ENCODE measurements around the gene CDK6. TPM values are rescaled to one million over a fixed set of nuclear protein-coding genes. Genes with fewer than 3 reads are reported as not detected.

CDK6 gene
- total RNA-seq, 1 donor from 2014 or later: 23.3 TPM

DNA sequence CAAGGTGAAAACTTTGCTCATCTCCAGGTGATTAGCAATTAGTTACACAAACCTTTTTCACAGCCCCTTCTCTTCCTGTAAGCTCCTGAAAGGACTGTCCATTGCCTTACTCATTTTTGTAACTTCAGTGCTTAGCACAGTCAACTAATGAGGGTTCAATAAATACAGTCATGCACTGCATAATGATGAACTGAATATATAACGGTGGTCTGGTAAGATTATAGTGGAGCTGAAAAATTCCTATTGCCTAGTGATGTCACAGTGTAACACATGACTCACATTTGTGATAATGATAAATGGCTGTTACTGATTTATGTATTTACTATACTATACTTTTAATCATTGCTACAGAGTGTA lies 233.3 kb downstream of the CDK6 start:
- TF ChIP-seq, protein P1, sequence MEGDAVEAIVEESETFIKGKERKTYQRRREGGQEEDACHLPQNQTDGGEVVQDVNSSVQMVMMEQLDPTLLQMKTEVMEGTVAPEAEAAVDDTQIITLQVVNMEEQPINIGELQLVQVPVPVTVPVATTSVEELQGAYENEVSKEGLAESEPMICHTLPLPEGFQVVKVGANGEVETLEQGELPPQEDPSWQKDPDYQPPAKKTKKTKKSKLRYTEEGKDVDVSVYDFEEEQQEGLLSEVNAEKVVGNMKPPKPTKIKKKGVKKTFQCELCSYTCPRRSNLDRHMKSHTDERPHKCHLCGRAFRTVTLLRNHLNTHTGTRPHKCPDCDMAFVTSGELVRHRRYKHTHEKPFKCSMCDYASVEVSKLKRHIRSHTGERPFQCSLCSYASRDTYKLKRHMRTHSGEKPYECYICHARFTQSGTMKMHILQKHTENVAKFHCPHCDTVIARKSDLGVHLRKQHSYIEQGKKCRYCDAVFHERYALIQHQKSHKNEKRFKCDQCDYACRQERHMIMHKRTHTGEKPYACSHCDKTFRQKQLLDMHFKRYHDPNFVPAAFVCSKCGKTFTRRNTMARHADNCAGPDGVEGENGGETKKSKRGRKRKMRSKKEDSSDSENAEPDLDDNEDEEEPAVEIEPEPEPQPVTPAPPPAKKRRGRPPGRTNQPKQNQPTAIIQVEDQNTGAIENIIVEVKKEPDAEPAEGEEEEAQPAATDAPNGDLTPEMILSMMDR (IDR thresholded peaks at IDR 0.05; ENCODE audit: unreplicated experiment): no peak
- H3K36me3 Mint-ChIP-seq (ENCODE audit: insufficient read depth): no peaks in the 10 kb centered on the region
- no peak for DNase-seq (ENCODE audit: low spot score, unreplicated experiment)

GRCh38 chr7:92602352-92603088 lies 233.9 kb downstream of the CDK6 start:
- no peak for DNase-seq (ENCODE audit: low spot score, unreplicated experiment)
- TF ChIP-seq, protein P1 (IDR thresholded peaks at IDR 0.05; ENCODE audit: unreplicated experiment): no peak
- Mint-ChIP-seq H3K27ac (no peak overlapping the region), H3K4me1 (ENCODE audit: low read depth) (no peaks in the 10 kb centered on the region), H3K27me3 (peaks cover 6% of the 10 kb centered on the region), H3K36me3 (ENCODE audit: insufficient read depth) (no peaks in the 10 kb centered on the region), H3K4me3 (ENCODE audit: low read depth) (no peak overlapping the region), H3K9me3 (ENCODE audit: low read depth) (no peaks in the 10 kb centered on the region)

More for the DNA sequence above, 233.3 kb downstream of the CDK6 start:
- H3K9me3 Mint-ChIP-seq (ENCODE audit: low read depth): no peaks in the 10 kb centered on the region
- H3K27me3 Mint-ChIP-seq: peaks cover 11% of the 10 kb centered on the region
- H3K27ac Mint-ChIP-seq: no peak overlapping the region
- peaks cover under 1% of the 10 kb centered on the region for H3K4me1 Mint-ChIP-seq (ENCODE audit: low read depth)
- no peak overlapping the region for H3K4me3 Mint-ChIP-seq (ENCODE audit: low read depth)

- TF ChIP-seq, protein P1 (IDR thresholded peaks at IDR 0.05; ENCODE audit: unreplicated experiment): no peak
- no peak for DNase-seq (ENCODE audit: low spot score, unreplicated experiment)
- Mint-ChIP-seq H3K27me3 (peaks cover 1% of the 10 kb centered on the region), H3K9me3 (ENCODE audit: low read depth) (no peaks in the 10 kb centered on the region), H3K4me3 (ENCODE audit: low read depth) (no peak overlapping the region), H3K4me1 (ENCODE audit: low read depth) (no peaks in the 10 kb centered on the region), H3K27ac (no peak overlapping the region), H3K36me3 (ENCODE audit: insufficient read depth) (no peaks in the 10 kb centered on the region)
Measured at GRCh38 chr7:92598310-92598981, 237.9 kb downstream of the CDK6 start.

DNA sequence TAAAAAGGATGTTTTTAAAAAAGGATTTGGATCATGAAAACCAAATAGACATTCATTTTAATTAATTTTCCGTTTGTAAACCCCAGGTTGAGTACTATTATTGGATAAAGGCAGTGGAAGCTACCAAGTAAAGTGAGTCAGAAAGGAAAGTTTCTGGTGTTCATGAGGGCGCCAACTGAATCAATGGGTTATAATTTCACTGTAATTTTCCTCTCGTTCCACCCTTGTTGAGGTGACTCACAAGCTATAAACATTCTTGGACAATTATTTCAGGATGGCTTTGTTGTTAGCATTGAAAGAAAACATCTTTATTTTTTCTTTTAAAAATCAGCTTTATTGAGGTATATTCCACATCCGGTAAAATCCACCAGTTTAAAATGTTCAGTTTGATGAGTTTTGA lies 241.1 kb downstream of the CDK6 start:
- TF ChIP-seq, protein P1 (IDR thresholded peaks at IDR 0.05; ENCODE audit: unreplicated experiment): no peak
- H3K4me3 Mint-ChIP-seq (ENCODE audit: low read depth): no peak overlapping the region
- H3K27ac Mint-ChIP-seq: no peak overlapping the region
- no peaks in the 10 kb centered on the region for H3K4me1 Mint-ChIP-seq (ENCODE audit: low read depth)
- no peaks in the 10 kb centered on the region for H3K9me3 Mint-ChIP-seq (ENCODE audit: low read depth)
- H3K27me3 Mint-ChIP-seq: peaks cover 23% of the 10 kb centered on the region
- H3K36me3 Mint-ChIP-seq (ENCODE audit: insufficient read depth): no peaks in the 10 kb centered on the region
- DNase-seq (ENCODE audit: low spot score, unreplicated experiment): no peak

DNA sequence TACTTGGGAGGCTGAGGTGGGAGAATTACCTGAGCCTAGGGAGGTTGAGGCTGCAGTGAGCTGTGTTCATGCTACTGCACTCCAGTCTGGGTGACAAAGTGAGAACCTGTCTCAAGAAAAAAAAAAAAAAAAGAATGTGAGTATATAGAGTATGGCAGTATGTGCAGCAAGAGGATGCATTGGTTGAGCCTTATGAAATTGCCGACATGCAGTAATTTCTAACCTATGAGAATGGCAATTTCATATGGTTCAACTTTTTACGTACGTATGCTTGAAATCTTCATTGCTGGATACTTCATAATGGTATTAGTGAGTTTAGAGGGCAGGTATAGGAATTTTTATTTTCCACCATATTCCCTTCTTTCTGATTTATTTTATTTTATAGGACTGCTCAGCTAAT lies 241.6 kb downstream of the CDK6 start:
- no peaks in the 10 kb centered on the region for H3K36me3 Mint-ChIP-seq (ENCODE audit: insufficient read depth)
- TF ChIP-seq, protein P1 (IDR thresholded peaks at IDR 0.05; ENCODE audit: unreplicated experiment): no peak

More for the DNA sequence above, 241.6 kb downstream of the CDK6 start:
- no peak overlapping the region for H3K4me3 Mint-ChIP-seq (ENCODE audit: low read depth)
- H3K9me3 Mint-ChIP-seq (ENCODE audit: low read depth): no peaks in the 10 kb centered on the region
- H3K4me1 Mint-ChIP-seq (ENCODE audit: low read depth): no peaks in the 10 kb centered on the region
- DNase-seq (ENCODE audit: low spot score, unreplicated experiment): no peak
- H3K27me3 Mint-ChIP-seq: peaks cover 23% of the 10 kb centered on the region
- H3K27ac Mint-ChIP-seq: no peak overlapping the region
